ENCODE data around the gene TSKU.
"Not testable (repeated sequence)": the region's sequence is repeated elsewhere in the genome, so short reads cannot be mapped to it uniquely, and the experiment has no call there.

Gene TSKU

DNA sequence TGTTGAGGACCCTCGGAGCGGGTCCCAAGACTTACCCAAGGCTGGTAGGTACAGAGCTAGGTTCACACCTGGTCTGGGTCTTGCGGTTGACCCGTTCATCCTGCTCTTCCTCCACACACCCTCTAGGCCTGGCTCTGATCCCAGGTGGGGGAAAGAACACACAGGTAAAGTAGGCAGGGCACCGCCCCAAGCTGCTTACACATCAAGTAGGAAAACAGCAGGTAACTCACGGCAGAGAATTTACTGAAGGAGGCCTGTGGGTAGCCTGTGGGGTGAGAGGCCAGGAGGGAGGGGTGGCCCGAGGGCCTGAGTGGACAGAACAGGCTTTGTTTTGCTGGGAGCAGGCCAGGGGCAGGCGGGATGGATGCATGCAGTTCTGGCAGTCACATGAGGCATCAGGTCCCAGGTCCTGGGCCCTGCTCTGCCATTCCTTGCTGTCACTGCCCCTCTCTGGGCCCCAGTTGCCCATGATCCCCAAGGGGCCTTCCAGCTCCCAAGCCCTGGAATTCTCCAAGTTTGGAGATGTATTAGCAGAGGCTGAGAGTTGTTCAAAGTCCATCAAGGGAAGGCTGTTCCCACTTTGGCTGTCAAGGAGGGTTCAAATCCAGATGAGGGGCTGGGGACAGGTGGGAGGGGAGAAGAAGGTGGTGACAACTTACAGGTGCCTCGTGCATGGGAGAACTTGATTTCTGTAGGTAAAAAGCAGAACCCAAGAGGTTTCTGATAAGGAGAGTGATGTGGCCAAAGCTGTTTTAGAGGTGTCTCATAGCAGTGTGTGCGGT lies 5.7 kb downstream of the TSKU start:
- no peak for DNase-seq (ENCODE audit: low read depth in 2 of 2)

DNA sequence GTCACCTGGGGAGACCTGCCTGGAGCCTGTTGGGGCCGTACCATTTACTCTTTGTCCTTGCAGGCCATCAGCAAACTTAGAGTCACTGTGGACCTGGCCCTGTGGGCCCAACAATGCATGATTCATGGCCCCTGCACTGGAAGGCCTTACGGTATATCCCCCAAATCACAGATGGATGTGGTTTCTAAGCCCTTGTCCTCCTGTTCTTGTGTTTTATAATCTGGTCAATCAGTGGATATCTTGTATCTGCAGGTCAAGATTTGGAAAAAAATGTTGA lies 6.2 kb downstream of the TSKU start:
- DNase-seq (ENCODE audit: low read depth in 2 of 2), result no peak

DNA sequence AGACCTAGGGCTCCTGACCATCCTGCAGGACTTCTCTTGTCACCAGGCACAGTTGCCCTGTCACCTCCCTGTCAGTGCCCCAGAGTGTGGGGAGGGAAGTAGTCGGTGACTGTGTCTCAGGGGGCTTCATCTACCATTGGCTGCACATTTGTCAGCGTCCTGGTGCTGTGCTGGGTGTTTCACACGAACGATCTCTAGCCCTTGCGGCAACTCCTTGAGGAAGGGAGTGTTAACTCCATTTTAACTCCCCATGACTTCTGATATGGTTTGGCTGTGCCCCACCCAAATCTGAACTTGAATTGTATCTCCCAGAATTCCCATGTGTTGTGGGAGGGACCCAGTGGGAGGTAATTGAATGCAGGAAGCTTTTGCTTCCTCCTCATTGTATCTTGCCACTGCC lies 7.1 kb downstream of the TSKU start:
- DNase-seq (ENCODE audit: low read depth in 2 of 2), result no peak

DNA sequence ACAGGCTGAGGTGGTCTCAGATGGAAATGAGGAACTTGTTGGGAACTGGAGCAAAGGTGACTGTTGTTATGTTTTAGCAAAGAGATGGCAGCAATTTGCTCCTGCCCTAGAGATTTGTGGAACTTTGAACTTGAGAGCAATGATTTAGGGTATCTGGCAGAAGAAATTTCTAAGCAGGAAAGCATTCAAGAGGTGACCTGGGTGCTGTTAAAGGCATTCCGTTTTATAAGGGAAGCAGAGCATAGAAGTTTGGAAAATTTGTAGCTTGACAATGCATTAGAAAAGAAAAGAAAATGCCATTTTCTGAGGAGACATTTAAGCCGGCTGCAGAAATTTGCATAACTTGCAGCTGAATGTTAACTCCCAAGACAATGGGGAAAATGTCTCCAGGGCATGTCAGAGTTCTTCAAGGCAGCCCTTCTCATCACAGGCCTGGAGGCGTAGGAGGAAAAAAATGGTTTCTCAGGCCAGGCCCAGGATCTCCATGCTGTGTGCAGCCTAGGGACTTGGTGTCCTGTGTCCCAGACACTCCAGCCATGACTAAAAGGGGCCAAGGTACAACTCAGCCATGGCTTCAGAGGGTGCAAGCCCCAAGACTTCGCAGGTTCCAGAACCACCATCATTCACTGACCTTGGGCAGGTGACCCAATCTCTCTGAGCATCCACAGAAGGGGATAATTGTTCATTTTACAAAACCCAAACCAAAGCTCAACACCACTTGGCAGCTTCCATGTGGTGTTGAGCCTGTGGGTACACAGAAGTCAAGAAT lies 8.0 kb downstream of the TSKU start:
- not testable (repeated sequence) for DNase-seq (ENCODE audit: low read depth in 2 of 2)

DNA sequence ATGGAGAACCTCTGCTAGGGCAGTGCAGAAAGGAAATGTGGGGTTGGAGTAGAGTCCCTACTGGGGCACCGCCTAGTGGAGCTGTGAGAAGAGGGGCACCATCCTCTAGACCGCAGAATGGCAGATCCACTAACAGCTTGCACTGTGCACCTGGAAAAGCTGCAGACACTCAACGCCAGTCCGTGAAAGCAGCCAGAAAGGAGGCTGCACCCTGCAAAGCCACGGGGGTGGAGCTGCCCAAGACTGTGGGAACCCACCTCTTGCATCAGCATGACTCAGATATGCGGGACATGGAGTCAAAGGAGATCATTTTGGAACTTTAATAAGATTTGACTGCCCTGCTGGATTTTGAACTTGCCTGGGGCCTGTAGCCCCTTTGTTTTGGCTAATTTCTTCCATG lies 8.7 kb downstream of the TSKU start:
- DNase-seq (ENCODE audit: low read depth in 2 of 2), result no peak

DNA sequence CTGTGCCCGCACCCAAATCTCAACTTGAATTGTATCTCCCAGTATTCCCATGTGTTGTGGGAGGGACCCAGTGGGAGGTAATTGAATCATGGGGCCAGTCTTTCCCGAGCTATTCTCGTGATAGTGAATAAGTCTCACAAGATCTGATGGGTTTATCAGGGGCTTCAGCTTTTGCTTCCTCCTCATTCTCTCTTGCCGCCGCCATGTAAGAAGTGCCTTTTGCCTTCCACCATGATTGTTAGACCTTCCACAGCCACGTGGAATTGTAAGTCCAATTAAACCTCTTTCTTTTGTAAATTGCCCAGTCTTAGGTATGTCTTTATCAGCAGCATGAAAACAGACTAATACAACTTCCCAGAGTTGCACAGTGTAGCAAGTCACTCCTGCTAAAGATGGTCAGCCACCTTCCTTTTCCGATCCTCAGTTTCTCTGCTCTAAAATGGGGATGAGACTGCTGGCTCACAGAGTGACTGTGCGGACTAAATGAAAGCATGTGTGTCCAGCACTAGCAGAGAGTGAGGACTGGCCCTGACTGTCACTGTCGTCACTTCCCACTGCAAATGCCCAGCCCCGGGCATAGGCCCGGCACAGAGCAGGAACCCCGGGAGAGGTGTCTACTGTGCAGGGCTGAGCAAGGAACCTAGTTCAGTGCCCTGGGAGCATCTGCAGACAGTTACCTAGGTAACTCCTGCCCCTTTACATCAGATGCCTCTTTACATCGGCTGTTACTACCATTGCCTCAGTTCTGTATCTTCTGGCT lies 9.5 kb downstream of the TSKU start:
- no peak for DNase-seq (ENCODE audit: low read depth in 2 of 2)

DNA sequence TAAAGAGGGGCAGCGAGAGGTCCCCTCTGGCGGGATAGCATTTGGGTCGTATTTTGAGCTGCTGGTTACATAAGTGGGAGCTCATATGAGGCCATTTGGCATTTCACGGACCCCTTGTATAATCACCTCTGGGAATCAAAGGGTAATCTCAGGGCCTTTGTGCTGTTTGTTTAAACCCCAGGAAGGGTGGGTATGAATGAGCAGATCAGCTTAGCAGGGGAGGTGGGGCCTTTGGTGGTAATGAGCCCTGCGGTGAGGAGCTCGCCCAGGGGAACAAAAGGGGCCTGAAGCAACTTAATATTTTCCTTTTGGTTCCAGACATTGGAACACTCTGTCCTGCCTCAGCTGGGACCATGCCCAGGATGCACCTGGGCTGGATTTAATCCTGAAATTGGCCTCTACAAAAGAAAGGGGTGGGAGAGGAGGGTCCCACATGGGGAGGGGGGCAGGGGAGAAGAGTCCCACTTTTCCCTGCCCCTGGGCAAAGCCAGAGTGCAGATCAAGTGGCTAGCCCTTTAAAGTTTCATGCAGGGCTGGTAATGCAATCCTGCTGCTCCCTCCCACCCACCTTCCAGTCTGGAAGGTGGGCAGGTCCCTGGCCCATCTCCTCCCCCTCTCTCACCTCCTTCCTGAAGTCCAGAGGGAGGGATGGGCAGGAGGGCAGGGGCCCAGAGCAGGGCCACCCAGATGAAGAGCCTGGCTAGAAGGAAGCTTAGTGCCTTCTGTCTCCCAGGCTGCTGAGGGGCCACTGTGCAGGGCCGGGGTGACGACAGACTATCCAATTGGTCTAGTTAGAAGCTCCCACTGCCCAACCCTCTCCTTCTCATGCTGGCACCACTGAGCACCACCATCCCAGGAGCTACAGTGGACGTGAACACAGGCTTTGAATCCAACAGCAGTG lies 10.5 kb downstream of the TSKU start:
- DNase-seq (ENCODE audit: low read depth in 2 of 2), result no peak

DNA sequence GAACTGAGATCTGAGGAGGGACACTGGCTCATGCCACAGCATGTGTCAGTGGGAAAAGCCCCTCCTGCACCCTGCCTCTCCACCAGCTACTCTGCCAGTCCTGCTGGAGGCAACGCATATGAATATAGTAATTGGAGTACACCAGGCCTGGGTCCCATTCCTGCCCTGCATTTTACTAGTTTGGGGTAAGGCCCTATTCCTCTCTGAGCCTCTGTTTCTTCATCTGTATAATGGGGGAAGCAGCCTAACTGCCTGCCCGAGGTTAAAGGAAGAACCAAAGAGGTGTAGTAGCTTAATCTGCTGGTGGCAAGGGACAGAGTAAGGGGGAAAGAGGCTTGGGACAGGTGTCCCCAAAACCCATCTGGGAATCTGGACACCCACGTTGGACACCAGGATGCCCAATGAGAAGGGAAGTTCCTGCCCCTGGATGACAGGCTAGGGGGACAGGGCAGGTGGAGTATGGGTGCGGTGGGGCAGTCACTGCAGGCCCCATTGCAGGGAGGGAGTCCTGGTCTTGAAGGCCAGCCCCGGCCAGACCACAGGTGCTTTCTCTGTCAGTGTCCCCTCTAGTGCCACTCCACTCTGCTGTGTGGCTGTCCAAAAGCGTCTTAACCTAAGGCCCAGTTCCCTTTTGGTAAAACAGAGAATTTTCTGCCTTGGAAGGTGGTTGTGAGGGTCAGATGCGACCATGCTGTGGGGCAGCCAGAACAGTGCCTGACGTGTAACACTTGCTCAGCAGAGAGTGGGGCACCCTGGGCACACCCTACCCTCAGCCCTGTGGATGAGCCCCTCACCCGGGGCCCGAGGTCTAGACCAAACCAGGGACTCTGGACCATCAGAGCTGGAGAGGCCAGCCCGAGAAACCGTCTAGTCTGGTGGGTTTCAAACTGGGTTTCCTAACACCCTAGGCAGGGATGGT lies 11.5 kb downstream of the TSKU start:
- DNase-seq (ENCODE audit: low read depth in 2 of 2), result no peak

DNA sequence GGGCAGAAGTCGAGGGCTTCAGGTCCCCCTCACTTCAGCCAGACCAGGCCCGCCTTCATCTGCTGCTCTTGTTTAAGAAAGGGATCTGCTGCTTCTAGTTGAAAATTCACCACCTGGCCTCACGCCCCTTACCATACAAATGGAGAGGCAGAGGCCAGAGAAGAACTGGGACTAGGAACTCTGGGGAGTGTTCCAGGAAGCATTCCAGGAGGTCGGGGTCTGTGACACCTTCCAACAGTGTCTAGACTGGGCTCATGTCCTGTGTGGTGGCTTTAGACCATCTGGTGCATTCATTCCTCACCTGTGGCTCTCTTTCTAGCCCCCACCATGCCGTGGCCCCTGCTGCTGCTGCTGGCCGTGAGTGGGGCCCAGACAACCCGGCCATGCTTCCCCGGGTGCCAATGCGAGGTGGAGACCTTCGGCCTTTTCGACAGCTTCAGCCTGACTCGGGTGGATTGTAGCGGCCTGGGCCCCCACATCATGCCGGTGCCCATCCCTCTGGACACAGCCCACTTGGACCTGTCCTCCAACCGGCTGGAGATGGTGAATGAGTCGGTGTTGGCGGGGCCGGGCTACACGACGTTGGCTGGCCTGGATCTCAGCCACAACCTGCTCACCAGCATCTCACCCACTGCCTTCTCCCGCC lies 12.3 kb downstream of the TSKU start:
- DNase-seq (ENCODE audit: low read depth in 2 of 2), result no peak

DNA sequence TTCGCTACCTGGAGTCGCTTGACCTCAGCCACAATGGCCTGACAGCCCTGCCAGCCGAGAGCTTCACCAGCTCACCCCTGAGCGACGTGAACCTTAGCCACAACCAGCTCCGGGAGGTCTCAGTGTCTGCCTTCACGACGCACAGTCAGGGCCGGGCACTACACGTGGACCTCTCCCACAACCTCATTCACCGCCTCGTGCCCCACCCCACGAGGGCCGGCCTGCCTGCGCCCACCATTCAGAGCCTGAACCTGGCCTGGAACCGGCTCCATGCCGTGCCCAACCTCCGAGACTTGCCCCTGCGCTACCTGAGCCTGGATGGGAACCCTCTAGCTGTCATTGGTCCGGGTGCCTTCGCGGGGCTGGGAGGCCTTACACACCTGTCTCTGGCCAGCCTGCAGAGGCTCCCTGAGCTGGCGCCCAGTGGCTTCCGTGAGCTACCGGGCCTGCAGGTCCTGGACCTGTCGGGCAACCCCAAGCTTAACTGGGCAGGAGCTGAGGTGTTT lies 12.8 kb downstream of the TSKU start:
- no peak for DNase-seq (ENCODE audit: low read depth in 2 of 2)

DNA sequence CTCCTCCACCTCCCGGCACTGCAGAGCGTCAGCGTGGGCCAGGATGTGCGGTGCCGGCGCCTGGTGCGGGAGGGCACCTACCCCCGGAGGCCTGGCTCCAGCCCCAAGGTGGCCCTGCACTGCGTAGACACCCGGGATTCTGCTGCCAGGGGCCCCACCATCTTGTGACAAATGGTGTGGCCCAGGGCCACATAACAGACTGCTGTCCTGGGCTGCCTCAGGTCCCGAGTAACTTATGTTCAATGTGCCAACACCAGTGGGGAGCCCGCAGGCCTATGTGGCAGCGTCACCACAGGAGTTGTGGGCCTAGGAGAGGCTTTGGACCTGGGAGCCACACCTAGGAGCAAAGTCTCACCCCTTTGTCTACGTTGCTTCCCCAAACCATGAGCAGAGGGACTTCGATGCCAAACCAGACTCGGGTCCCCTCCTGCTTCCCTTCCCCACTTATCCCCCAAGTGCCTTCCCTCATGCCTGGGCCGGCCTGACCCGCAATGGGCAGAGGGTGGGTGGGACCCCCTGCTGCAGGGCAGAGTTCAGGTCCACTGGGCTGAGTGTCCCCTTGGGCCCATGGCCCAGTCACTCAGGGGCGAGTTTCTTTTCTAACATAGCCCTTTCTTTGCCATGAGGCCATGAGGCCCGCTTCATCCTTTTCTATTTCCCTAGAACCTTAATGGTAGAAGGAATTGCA lies 13.5 kb downstream of the TSKU start:
- DNase-seq (ENCODE audit: low read depth in 2 of 2), result no peak

DNA sequence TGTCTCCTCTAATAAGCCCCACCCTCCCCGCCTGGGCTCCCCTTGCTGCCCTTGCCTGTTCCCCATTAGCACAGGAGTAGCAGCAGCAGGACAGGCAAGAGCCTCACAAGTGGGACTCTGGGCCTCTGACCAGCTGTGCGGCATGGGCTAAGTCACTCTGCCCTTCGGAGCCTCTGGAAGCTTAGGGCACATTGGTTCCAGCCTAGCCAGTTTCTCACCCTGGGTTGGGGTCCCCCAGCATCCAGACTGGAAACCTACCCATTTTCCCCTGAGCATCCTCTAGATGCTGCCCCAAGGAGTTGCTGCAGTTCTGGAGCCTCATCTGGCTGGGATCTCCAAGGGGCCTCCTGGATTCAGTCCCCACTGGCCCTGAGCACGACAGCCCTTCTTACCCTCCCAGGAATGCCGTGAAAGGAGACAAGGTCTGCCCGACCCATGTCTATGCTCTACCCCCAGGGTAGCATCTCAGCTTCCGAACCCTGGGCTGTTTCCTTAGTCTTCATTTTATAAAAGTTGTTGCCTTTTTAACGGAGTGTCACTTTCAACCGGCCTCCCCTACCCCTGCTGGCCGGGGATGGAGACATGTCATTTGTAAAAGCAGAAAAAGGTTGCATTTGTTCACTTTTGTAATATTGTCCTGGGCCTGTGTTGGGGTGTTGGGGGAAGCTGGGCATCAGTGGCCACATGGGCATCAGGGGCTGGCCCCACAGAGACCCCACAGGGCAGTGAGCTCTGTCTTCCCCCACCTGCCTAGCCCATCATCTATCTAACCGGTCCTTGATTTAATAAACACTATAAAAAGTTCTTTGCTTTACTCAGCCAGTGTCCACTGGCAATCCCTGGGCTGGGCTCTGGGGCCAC lies 14.4 kb downstream of the TSKU start:
- no peak for DNase-seq (ENCODE audit: low read depth in 2 of 2)

DNA sequence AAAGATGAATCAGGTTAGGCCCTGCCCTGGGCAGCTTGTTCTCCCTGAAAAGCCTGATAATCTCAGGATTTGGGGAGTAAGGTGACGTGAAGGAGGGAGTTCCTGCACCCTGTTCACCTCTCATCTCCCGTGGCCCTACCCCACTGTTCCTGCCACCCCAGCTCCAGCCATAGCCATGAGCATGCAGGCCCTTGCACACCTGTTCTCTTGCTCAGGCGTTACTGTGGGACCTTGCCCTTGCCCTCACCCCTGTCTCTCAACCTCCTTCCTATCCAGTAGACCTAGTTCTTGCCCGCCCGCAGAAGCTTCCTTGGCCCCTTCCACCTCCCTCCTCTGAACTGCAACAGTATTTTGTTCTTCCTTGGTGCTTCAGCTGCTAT lies 15.0 kb downstream of the TSKU start:
- DNase-seq (ENCODE audit: low read depth in 2 of 2), result no peak

DNA sequence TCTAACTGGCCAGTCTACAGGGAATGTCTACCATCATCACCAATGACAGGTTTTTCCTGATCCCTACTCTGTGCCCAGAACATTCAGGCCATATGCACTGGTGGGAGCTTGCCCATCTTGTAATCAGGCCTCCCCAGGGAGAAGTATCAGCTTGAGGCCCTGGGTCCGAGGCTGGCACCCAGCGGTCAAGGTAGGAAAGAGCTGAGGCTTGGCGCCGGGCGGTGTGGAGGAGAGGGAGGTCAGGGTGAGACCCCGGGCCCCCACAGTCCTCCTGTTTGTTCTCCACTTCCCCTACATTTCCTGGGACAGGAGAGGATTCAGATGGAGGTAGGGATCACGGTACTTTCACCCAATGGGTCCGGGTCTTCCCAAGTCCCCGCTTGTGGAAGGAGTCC lies 15.5 kb downstream of the TSKU start:
- DNase-seq (ENCODE audit: low read depth in 2 of 2), result no peak

DNA sequence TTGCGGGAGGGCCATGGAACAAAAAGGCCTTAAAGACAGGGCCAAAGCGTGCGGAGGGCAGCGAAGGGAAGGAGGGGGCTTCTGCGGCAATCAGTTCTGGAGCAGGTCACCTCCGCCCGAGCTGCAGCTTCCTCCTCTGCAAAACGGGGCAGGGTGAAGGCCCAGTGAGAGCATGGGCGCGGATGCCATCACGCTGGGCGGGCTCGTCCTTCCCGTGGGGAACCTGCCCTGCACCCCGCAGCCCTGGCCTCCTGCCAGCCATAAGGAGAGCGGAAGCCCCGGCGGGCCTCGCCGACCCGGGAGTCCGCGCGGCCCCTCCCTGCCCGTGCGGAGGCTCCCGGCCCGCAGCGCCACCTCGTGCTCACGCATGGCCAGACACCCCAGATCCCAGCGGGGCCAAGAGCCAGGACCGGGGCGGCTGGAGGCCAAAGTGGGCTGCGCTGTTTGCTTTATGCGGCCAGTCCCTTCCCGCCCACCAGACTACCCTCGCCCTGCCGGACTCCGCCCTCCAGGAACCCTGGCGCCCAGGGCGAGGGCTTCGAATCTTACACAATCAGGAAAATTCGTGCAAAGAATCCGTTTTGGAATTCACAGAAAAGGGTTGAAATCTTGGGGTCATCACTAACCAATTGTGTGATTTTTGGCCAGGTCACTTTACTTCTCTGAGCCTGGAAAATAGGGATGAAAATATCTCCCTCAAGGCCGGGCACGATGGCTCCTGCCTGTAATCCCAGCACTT lies 16.1 kb downstream of the TSKU start:
- peak; percentile 62 to 63 for DNase-seq (ENCODE audit: low read depth in 2 of 2)

DNA sequence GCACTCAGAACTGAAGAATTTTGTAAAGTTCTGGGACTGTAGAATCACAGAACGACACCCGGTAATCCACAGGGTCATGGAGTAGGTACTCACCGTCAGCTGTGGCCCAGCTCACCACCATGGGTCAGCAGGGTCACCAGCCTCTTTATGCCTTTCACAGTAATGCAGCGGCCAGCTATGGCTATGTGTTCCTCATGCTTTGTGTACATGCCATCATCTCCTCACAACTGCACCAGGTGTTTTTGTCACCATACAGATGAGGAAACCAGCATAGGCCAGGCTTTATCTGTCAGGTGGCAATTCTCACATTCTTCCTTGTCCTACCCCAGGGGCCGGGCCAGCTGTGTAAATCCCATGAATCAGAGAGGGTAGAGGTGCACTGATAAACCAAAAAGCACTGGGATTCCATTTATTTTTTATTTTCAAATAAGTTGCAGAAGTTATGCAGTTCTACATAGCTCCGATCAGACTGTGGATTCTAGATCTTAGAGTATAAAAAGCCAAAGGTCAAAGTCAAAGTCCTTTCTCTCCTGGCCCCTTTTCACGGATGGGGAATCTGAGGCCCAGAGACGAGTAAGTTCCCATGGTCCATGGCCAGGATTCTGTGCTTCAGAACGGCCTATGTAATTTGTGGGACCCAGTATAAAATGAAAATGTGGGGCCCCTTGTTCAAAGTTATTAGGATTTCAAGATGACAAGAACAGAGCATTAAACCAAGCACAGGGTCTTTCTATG lies 17.5 kb downstream of the TSKU start:
- DNase-seq (ENCODE audit: low read depth in 2 of 2), result no peak

DNA sequence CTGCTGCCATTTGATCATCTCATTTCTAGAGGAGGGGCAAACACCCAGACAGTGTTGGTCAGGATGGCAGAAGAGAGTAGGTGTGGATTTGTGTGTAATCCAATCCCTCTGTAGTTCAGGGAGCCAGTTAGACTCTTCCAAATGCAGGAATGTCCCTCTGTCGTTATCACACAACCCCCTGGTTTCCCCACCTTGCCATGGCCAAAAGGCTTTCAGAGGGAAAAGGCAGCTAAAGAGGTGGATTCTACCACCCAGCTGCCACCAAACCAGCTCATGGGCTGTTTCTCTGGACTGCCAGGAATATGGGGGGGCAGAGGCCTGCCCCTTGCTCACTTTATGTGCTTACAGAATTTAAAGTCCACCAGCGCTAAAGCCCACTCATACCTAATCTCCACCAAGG lies 18.1 kb downstream of the TSKU start:
- no peak for DNase-seq (ENCODE audit: low read depth in 2 of 2)

Data from activated CD4-positive, alpha-beta T cell treated with anti-CD3 and anti-CD28 coated beads for 24 hours (primary cell).